COLO668 (cell line): ENCODE measurements around the gene SLC25A39.
"Not testable (repeated sequence)": the region's sequence is repeated elsewhere in the genome, so short reads cannot be mapped to it uniquely, and the experiment has no call there.

Source experiments
- DNase-seq: peaks from one replicate; lab custom pipeline; 2025; ENCODE audit not compliant: unreplicated experiment; lab: John Stamatoyannopoulos, UW

Gene SLC25A39

GRCh38 chr17:44335968-44336367 lies 11.3 kb upstream of the SLC25A39 start:
- no peak for DNase-seq

GRCh38 chr17:44335564-44335963 lies 10.9 kb upstream of the SLC25A39 start:
- DNase-seq: no peak

GRCh38 chr17:44334727-44335126 lies 10.1 kb upstream of the SLC25A39 start:
- no peak for DNase-seq

DNA sequence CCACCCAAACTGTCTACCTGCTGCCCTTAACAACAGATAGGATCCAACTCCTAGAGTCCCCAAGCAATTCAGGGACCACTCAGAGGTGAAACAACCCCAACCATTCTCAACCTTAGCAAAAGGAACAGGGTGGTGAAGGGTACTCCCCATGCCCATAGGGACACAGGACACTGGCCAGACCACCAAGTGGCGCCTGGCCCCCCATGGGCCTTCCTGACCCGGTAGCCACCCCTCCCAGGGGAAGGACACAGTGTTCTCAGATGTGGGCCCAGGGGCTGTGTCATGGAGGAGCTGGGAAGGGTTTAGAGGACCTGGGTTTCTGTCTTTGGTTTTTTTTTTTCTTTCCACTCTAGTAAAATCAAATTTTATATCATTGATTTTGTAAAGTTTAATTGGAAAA lies 9.7 kb upstream of the SLC25A39 start:
- no peak for DNase-seq

DNA sequence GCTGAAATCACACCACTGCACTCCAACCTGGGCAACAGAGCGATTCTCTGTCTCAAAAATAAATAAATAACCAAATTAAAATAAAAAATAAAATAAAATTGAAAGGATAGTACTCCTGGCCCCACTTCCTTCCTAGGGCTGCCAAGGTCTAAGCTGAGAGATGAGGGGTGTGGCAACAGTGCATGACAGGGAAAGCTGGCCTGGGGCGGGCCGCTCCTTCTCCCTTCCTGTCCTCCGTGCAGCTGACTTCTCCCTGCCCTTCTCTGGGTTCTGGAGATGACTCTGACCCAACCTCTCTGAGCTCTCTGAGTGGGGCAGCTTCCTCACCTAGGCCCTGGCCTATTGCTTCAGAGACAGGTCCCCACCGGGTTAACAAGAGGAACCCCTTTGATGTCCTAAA lies 8.7 kb upstream of the SLC25A39 start:
- DNase-seq: no peak

DNA sequence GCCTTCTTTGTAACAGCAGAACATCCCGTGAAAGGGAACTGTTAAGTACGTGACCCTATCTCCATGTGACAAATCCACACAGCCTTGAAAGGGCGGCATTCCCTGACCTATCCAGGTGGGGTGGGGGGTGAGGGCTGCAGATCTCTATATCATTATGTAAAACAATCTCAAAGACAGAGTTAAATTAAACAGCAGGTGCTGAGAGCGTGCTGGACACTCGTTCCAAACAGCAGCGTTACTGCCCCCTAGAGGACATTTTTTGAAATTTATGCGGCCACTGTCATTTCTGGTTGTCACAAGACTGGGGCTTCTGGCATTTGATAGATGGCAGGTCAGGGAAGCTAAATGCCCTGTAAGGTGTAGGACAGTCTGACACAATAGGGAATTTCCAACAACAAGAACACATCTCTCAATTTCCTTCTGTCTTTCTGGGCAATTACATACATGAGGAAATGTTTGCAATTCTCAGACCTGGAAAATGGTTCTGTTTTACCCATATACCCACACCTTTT lies 6.7 kb upstream of the SLC25A39 start:
- DNase-seq: peak; percentile 62

DNA sequence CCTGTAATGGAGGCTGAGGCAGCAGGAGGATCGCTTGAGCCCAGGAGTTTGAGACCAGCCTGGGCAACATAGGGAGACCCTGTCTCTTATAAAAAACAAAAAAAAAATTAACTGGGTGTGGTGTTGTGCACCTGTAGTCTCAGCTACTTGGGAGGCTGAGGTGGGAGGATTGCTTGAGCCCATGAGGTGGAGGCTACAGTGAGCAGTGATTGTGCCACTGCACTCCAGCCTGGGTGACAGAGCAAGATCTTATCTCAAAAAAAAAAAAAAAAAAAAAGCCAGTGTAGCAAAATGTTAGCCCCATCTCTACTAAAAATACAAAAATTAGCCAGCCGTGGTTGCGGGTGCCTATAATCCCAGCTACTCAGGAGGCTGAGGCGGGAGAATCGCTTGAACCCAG lies 5.6 kb upstream of the SLC25A39 start:
- not testable (repeated sequence) for DNase-seq

- not testable (repeated sequence) for DNase-seq
Observed at GRCh38 chr17:44329516-44329915, 4.9 kb upstream of the SLC25A39 start.

DNA sequence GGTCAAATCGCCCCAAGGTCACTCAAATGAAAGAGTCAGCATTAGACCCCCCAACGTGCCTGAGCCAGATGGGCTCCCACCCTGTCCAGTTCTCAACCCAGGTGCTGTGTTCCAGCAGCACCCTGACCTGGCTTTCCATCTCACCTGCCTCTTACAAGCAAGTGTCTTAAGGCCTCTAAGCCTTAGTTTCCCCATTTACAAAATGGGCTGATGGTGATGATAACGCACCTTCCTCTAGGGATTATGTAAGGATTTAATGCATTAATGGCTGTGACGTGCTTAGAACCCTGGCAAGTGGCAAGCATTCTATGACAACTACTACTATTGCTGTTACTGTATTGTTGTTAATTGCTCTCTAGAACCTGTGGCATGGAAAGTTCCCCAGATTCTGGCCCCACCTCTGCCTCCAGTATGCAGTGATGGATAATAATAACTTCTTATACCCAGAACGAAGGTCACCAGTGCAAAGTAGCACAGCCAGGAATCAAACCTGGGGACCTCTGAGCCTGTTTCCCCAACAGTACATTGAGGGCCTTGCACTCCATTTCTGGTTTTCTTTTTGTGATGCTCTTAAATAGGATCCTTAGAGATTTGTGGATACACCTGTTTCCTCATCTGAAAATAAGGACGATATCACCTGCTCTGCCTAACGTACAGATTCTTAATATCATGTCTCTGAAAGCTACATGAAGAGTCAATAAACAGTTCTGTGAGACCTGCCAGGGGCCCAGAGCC lies 3.3 kb upstream of the SLC25A39 start:
- no peak for DNase-seq

DNA sequence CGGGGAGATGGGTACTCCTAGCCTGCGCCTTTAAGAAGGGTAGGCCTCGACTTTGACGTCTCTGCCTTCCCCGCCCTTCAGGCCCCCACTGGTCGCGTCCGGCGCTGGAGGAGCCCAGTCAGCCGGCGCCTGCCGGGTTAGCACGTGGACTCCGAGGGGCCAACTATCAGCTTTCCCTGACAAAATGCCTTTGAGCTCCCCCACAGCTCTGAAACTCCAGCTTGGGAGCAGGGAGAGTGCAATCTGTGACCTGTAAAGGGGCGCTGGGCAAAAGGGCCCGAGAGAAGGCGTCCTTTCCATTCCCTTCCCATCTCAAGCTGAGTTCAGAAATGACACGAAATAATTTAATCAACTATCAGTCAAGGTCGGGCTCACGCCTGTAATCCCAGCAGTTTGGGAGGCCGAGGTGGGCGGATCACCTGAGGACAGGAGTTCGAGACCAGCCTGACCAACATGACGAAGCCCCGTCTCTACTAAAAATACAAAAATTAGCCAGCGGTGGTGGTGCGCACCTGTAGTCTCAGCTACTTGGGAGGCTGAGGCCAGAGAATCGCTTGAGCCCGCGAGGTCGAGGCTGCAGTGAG lies 2.3 kb upstream of the SLC25A39 start:
- DNase-seq: peak; percentile 91

GRCh38 chr17:44324092-44324570 lies 492 bp downstream of the SLC25A39 start:
- DNase-seq: peak; percentile 39

- DNase-seq: no peak
Observed at GRCh38 chr17:44323359-44324091, 1.1 kb downstream of the SLC25A39 start.

DNA sequence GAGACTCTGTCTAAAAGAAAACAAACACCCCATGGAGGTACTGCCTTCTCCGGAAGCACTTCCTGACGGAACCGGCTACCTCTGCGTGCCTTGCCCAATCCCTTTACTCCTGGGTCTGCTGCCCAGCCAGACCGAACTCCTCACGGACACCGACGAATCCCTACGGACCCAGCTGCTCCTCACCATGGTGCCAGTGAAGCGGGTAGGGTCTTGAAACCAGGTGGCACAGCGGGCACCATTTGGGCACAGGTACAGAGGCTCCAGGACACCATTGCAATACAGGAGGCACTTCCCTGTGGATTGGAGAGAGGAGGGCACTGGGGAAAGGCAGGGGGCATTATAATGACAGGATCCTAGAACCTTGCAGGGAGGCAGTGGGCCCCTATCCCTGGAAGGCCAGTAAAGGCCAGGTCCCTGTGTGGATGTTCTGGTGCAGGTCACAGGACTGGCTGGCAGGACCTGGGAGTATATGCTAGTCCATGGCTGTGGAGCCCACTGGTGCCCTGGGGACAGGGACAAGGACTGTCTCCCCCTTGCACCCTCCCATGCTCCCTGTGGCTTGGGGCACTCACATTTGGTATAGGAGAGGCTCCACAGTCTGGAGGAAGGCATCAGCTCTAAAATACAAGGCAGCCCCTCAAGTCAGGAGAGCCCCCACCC lies 2.3 kb downstream of the SLC25A39 start:
- no peak for DNase-seq

DNA sequence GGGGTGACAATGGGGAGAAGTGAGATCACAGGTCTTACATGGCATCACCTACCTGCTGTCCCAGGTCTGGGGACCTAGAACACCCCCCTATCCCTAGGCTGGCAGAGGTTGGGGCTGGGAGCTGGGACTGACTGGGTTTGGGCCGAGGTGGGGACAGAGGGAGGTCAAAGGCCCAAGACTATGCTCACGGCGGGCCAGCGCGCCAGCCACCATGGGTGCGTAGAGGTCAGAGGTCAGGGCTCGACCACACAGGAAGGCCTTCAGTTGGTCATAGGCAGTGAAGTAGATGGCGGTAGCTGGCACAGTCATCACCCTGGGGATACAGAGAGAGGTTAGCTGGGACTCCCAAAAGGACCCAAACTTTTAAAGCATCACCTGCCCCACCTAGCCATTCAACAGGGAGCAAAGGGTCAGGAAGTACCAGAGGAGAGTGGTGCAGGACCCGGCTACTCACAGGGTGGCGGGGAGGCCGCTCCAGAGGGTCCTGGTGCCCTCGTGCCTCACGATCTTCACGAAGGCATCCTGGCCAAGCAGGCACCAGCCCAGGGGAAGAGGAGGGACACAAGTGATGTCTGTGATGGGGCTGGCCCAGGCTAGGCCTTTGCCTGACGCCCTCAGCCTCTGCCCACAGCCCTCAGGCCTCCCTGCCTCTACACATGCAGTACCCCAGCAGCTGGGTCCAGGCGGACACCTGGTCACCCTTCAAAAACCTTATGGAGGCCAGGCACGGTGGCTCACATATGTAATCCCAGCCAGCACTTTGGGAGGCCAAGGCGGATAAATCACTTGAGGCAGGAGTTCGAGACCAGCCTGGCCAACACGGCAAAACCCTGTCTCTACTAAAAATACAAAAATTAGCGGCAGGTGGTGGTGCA lies 3.1 kb downstream of the SLC25A39 start:
- no peak for DNase-seq

- DNase-seq: no peak
Observed at GRCh38 chr17:44320066-44320465, 4.6 kb downstream of the SLC25A39 start.

DNA sequence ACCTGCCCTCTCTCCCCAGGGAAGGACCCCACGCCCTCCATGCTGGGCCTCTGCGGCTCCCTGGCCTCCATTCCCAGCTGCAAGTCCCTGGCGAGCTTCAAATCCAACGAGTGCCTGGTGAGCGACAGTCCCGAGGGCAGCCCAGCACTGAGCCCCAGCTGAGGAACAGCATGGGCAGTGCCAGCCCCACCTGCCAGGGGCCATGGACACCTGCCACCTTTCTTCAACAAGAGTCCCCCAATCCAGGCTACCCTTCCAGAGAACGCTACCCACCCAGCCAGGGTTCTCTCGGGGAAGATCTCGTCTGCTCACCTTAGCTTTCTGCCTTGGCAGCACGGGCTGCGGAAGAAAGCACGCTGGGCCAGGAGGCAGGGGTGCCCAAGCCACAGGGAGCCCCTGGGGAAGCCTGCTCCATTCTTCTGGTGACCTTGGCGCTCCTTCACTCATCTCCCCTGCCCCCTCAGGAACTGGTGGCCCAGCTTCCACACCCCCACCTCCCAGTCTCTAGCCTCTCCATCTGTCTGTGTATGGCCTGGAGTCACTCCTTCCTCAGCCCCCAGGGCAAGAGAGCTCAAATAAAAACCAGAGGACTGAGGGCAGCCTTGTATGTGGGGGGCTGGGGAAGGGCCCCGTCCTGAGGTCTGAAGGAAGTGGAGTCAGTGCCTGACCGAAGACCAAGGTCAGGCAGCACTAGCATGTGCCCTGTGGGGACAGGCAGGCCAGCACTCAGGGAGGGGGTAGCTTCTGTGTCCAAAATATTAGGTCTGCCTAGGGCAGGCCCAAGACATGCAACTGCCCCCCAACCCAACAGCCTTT lies 6.3 kb downstream of the SLC25A39 start:
- DNase-seq: no peak

- no peak for DNase-seq
Observed at GRCh38 chr17:44317545-44317944, 7.1 kb downstream of the SLC25A39 start.

GRCh38 chr17:44315760-44316731 lies 8.6 kb downstream of the SLC25A39 start:
- DNase-seq: no peak
